ENCODE results near the gene GPR78.

DNA sequence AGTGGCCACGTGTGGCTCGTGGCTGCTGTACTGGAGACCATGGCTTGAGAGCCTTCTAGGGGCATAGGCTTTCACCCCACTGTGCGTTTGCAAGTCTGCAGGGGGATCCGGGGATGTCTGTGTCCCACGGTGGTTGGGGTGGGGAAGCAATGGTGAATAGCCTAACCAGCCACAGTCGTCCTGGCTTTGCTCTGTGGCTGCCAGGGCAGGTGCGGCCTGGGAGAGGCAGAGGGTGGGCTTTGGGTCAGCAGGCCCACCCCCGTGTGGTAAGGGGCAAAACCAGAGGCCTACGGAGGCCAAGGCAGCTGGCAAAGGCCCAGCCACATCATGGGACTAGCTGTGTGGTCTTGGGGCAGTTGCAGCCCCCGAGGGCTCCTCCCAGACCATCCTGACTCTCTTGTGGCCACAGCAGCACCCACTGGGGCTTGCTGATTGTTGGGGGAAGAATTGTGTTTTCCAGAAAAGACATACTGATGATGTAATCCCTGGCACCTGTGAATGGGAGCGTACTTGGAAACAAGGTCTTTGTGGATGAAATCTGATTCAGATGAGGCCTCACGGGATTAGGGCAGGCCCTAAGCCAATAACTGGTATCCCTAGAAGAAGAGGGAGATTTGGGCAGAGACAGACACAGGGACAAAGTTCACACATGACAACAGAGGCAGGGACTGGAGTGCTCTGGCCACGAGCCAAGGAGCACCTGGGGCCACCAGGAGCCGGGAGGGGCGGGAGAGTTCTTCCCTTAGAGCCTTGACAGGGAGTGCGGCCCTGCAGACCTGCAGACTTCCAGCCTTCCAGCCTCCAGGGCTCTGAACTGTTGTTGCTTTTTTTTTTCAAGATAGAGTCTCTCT lies 15.3 kb downstream of the GPR78 start:
- no peak for TF ChIP-seq GATA2 (IDR thresholded peaks at IDR 0.05; ENCODE audit: low read depth, low read length)
- TF ChIP-seq GATA3 (IDR thresholded peaks at IDR 0.05; ENCODE audit: low read depth, low read length), result no peak
